Liver (tissue), 9 donors: ENCODE measurements around the gene GCNT1. TPM values are rescaled to one million over a fixed set of nuclear protein-coding genes. Genes with fewer than 3 reads are reported as not detected.

Source experiments
- DNase-seq: peaks from one replicate; pipeline ENCODE4 v3.0.0-alpha.2; 2017; ENCODE audit warnings: low spot score
- H3K27ac ChIP-seq, 2 donors: one replicate each; pipeline ENCODE4 v1.7.0; 2013; ENCODE audit warnings: inconsistent platforms in 2 of 2, low read length in 2 of 2, control low read depth in 1 of 2, low read depth in 1 of 2, mild to moderate bottlenecking in 1 of 2
- H3K27me3 ChIP-seq, 4 donors: one replicate each; pipeline versions ENCODE4 v1.6.1 to v1.7.0; 2013; ENCODE audit warnings: low read length in 3 of 4, inconsistent platforms in 1 of 4, mild to moderate bottlenecking in 1 of 4, moderate library complexity in 1 of 4; ENCODE audit not compliant: control insufficient read depth in 4 of 4, insufficient read depth in 4 of 4
- H3K36me3 ChIP-seq, 4 donors: one replicate each; pipeline versions ENCODE4 v1.6.1 to v1.7.0; 2013; ENCODE audit warnings: low read length in 3 of 4, mild to moderate bottlenecking in 3 of 4, low read depth in 1 of 4, moderate library complexity in 1 of 4; ENCODE audit not compliant: control insufficient read depth in 4 of 4, insufficient read depth in 3 of 4
- H3K4me1 ChIP-seq, 4 donors: one replicate each; pipeline versions ENCODE4 v1.6.1 to v1.7.0; 2013; ENCODE audit warnings: low read length in 3 of 4, mild to moderate bottlenecking in 3 of 4, moderate library complexity in 1 of 4; ENCODE audit not compliant: control insufficient read depth in 4 of 4, insufficient read depth in 4 of 4
- H3K4me3 ChIP-seq, 3 donors: one replicate each; pipeline versions ENCODE4 v1.6.1 to v1.7.0; 2013; ENCODE audit warnings: low read length in 3 of 3, control low read depth in 1 of 3, low read depth in 1 of 3, mild to moderate bottlenecking in 1 of 3
- H3K9ac ChIP-seq, 2 donors: one replicate each; pipeline ENCODE4 v1.7.0; 2013; ENCODE audit warnings: low read length in 2 of 2, mild to moderate bottlenecking in 2 of 2, moderate library complexity in 2 of 2, control low read depth in 1 of 2, low read depth in 1 of 2
- H3K9me3 ChIP-seq, 4 donors: one replicate each; pipeline versions ENCODE4 v1.6.1 to v1.7.0; 2013; ENCODE audit warnings: low read length in 3 of 4; ENCODE audit not compliant: control insufficient read depth in 4 of 4
- EGR1 ChIP-seq, 2 donors: IDR thresholded peaks; 2 replicates each; pipeline ENCODE4 v1.6.1; 2016 to 2018; ENCODE audit warnings: antibody characterized with exemption in 2 of 2, low read depth in 2 of 2
- FOXA1 ChIP-seq: IDR thresholded peaks from 2 replicates; pipeline ENCODE4 v1.6.1; 2016; ENCODE audit warnings: antibody characterized with exemption
- HNF4A ChIP-seq, 2 donors: conservative IDR thresholded peaks; 2 replicates each; pipeline ENCODE4 v1.6.1; 2016; ENCODE audit warnings: antibody characterized with exemption in 2 of 2, mild to moderate bottlenecking in 2 of 2
- HNF4G ChIP-seq: IDR thresholded peaks from 2 replicates; pipeline ENCODE4 v1.6.1; 2016; ENCODE audit warnings: antibody characterized with exemption
- JUND ChIP-seq, 2 donors: IDR thresholded peaks; 2 replicates each; pipeline ENCODE4 v1.6.1; 2016; ENCODE audit warnings: antibody characterized with exemption in 2 of 2
- MAX ChIP-seq: IDR thresholded peaks from 2 replicates; pipeline ENCODE4 v1.6.1; 2016; ENCODE audit warnings: antibody characterized with exemption
- NR2F2 ChIP-seq: IDR thresholded peaks from 2 replicates; pipeline ENCODE4 v1.6.1; 2016; ENCODE audit warnings: antibody characterized with exemption
- RAD21 ChIP-seq, 2 donors: IDR thresholded peaks; 2 replicates each; pipeline ENCODE4 v1.6.1; 2016; ENCODE audit warnings: antibody characterized with exemption in 2 of 2, mild to moderate bottlenecking in 2 of 2
- RXRA ChIP-seq, 2 donors: IDR thresholded peaks; 2 replicates each; pipeline ENCODE4 v1.6.1; 2017 to 2018; ENCODE audit warnings: antibody characterized with exemption in 2 of 2, mild to moderate bottlenecking in 1 of 2
- SP1 ChIP-seq: IDR thresholded peaks from 2 replicates; pipeline ENCODE4 v1.6.1; 2018; ENCODE audit warnings: antibody characterized with exemption, mild to moderate bottlenecking
- TAF1 ChIP-seq: conservative IDR thresholded peaks from 2 replicates; pipeline ENCODE4 v1.6.1; 2016; ENCODE audit warnings: antibody characterized with exemption, mild to moderate bottlenecking
- YY1 ChIP-seq: IDR thresholded peaks from 2 replicates; pipeline ENCODE4 v1.6.1; 2016; ENCODE audit warnings: antibody characterized with exemption, mild to moderate bottlenecking
- WGBS: extraction: QIAGEN DNeasy Blood & Tissue Kit; methylation state at CpG from one replicate; pipeline ENCODE4 v1.1.7; 2013; 5-methylcytosine and 5-hydroxymethylcytosine counted together
- polyA plus RNA-seq, 2 donors: library from polyadenylated mRNA; stranded (reverse) in 1 of 2; unstranded in 1 of 2; fragments of 200-250 nt in 1 of 2; fragments of >200 nt in 1 of 2; fragmentation: Nextera tagmentation in 1 of 2; extraction: Ambion mirVana in 1 of 2; gene quantifications; one replicate each; pipeline versions ENCODE4 v1.2.1 to v1.2.3, GENCODE V29; 2013 to 2015
- total RNA-seq, 2 donors: library from RNA; depleted of rRNA; stranded (reverse); fragments of >200 nt; gene quantifications; one replicate each; pipeline ENCODE4 v1.2.3, GENCODE V29; 2014
- TF ChIP-seq, protein P1 (sequence below): fragments of 150-350 bp; IDR thresholded peaks from 2 replicates; pipeline ENCODE4 v1.5.1; 2017; ENCODE audit warnings: improper control_type of control experiment, low read depth, low read length; ENCODE audit not compliant: missing input control
- TF ChIP-seq, protein P2 (sequence below): IDR thresholded peaks from 2 replicates; pipeline ENCODE4 v1.6.1; 2016; ENCODE audit warnings: antibody characterized with exemption
- TF ChIP-seq, protein P3 (sequence below): IDR thresholded peaks from 2 replicates; pipeline ENCODE4 v1.6.1; 2016; ENCODE audit warnings: antibody characterized with exemption, mild to moderate bottlenecking
- donor health status: healthy.
- donor health status: healthy.
- donor health status: healthy.
- donor health status: healthy.
- donor health status: healthy.

Gene GCNT1
- total and polyA plus RNA-seq, 4 donors, result 0.82 to 4.3 (median 2.6) TPM

GRCh38 chr9:76529653-76530052 is 70.7 kb downstream of the GCNT1 start (continued):
- TF ChIP-seq HNF4G, result no peak
- no peak for TF ChIP-seq RAD21 (IDR thresholded peaks at IDR 0.05)

DNA sequence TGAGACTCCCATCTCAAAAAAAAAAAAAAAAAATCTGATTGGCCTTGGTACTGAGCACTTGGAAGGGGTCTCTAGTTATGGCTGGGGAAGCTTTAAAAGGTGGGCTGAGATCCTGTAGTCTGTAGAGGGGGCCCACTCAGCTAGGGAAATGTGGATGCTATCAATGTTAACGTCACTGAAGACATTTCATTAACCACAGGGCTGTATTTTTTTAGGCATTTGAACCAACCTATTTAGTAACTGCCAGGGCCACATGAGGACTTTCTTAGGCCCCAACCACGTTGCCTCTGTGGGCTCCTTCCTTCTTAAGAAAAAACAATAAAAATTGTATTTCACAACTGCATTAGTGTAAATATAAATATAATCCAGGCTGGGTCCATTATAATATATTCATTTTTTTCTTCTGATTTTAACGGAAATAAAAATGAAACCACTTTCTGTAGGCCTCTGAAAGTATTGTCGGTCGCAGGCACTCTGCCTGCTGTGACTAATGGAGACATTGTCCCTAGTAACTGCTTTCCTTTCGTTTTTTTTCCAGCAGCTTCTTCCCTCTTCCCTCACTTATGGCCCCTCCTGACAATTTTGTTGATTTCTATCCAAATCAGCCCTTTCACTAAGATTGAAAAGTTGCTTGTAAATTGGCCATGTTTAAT is 71.6 kb downstream of the GCNT1 start:
- no peak overlapping the region for H3K27ac ChIP-seq
- no peak for DNase-seq
- 51% methylated on average over 6 of the region's 6 CpGs for WGBS

GRCh38 chr9:76531231-76531780 is 72.3 kb downstream of the GCNT1 start:
- H3K36me3 ChIP-seq, result no peaks in the 10 kb centered on the region
- H3K4me1 ChIP-seq, result no peaks in the 10 kb centered on the region
- no peaks in the 10 kb centered on the region for H3K27me3 ChIP-seq
- no peaks in the 10 kb centered on the region for H3K9me3 ChIP-seq
- no peak overlapping the region for H3K27ac ChIP-seq
- DNase-seq, result no peak
- H3K9ac ChIP-seq, result no peak overlapping the region
- 86% methylated on average over 3 of the region's 3 CpGs for WGBS
- H3K4me3 ChIP-seq, result no peak overlapping the region
- no peak for TF ChIP-seq RXRA (IDR thresholded peaks at IDR 0.05)
- TF ChIP-seq TAF1, result no peak
- no peak for TF ChIP-seq NR2F2
- TF ChIP-seq SP1, result no peak
- TF ChIP-seq HNF4G, result no peak
- TF ChIP-seq, protein P1, sequence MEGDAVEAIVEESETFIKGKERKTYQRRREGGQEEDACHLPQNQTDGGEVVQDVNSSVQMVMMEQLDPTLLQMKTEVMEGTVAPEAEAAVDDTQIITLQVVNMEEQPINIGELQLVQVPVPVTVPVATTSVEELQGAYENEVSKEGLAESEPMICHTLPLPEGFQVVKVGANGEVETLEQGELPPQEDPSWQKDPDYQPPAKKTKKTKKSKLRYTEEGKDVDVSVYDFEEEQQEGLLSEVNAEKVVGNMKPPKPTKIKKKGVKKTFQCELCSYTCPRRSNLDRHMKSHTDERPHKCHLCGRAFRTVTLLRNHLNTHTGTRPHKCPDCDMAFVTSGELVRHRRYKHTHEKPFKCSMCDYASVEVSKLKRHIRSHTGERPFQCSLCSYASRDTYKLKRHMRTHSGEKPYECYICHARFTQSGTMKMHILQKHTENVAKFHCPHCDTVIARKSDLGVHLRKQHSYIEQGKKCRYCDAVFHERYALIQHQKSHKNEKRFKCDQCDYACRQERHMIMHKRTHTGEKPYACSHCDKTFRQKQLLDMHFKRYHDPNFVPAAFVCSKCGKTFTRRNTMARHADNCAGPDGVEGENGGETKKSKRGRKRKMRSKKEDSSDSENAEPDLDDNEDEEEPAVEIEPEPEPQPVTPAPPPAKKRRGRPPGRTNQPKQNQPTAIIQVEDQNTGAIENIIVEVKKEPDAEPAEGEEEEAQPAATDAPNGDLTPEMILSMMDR, result no peak
- TF ChIP-seq, protein P2, sequence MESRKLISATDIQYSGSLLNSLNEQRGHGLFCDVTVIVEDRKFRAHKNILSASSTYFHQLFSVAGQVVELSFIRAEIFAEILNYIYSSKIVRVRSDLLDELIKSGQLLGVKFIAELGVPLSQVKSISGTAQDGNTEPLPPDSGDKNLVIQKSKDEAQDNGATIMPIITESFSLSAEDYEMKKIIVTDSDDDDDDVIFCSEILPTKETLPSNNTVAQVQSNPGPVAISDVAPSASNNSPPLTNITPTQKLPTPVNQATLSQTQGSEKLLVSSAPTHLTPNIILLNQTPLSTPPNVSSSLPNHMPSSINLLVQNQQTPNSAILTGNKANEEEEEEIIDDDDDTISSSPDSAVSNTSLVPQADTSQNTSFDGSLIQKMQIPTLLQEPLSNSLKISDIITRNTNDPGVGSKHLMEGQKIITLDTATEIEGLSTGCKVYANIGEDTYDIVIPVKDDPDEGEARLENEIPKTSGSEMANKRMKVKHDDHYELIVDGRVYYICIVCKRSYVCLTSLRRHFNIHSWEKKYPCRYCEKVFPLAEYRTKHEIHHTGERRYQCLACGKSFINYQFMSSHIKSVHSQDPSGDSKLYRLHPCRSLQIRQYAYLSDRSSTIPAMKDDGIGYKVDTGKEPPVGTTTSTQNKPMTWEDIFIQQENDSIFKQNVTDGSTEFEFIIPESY, result no peak
- no peak for TF ChIP-seq RAD21 (IDR thresholded peaks at IDR 0.05)
- no peak for TF ChIP-seq JUND (IDR thresholded peaks at IDR 0.05)
- no peak for TF ChIP-seq EGR1 (IDR thresholded peaks at IDR 0.05; ENCODE audit: low read depth in 2 of 2)
- no peak for TF ChIP-seq FOXA1
- TF ChIP-seq YY1, result no peak
- TF ChIP-seq MAX, result no peak
- TF ChIP-seq HNF4A (conservative IDR thresholded peaks at IDR 0.05), result no peak

More for the DNA sequence above, 71.6 kb downstream of the GCNT1 start:
- Histone ChIP-seq H3K36me3 (no peaks in the 10 kb centered on the region), H3K9ac (peak overlapping the region in 1 of 2 donors; percentile 6), H3K9me3 (no peaks in the 10 kb centered on the region), H3K4me3 (no peak overlapping the region), H3K4me1 (no peaks in the 10 kb centered on the region), H3K27me3 (no peaks in the 10 kb centered on the region)
- TF ChIP-seq MAX (no peak), EGR1 (IDR thresholded peaks at IDR 0.05; ENCODE audit: low read depth in 2 of 2) (no peak), RXRA (IDR thresholded peaks at IDR 0.05) (no peak), HNF4A (conservative IDR thresholded peaks at IDR 0.05) (no peak), NR2F2 (no peak)
- TF ChIP-seq, protein P3, sequence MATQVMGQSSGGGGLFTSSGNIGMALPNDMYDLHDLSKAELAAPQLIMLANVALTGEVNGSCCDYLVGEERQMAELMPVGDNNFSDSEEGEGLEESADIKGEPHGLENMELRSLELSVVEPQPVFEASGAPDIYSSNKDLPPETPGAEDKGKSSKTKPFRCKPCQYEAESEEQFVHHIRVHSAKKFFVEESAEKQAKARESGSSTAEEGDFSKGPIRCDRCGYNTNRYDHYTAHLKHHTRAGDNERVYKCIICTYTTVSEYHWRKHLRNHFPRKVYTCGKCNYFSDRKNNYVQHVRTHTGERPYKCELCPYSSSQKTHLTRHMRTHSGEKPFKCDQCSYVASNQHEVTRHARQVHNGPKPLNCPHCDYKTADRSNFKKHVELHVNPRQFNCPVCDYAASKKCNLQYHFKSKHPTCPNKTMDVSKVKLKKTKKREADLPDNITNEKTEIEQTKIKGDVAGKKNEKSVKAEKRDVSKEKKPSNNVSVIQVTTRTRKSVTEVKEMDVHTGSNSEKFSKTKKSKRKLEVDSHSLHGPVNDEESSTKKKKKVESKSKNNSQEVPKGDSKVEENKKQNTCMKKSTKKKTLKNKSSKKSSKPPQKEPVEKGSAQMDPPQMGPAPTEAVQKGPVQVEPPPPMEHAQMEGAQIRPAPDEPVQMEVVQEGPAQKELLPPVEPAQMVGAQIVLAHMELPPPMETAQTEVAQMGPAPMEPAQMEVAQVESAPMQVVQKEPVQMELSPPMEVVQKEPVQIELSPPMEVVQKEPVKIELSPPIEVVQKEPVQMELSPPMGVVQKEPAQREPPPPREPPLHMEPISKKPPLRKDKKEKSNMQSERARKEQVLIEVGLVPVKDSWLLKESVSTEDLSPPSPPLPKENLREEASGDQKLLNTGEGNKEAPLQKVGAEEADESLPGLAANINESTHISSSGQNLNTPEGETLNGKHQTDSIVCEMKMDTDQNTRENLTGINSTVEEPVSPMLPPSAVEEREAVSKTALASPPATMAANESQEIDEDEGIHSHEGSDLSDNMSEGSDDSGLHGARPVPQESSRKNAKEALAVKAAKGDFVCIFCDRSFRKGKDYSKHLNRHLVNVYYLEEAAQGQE, result no peak
